Measurements from ENCODE around the gene AP1S1.

Gene AP1S1

GRCh38 chr7:101159696-101160674 lies 5.7 kb downstream of the AP1S1 start:
- no peak for DNase-seq (ENCODE audit: low read depth in 2 of 2)

GRCh38 chr7:101160910-101161309 lies 6.6 kb downstream of the AP1S1 start:
- DNase-seq (ENCODE audit: low read depth in 2 of 2) = no peak

- no peak for DNase-seq (ENCODE audit: low read depth in 2 of 2)
Measured at GRCh38 chr7:101161692-101162471, 7.6 kb downstream of the AP1S1 start.

- DNase-seq (ENCODE audit: low read depth in 2 of 2) = no peak
Measured at GRCh38 chr7:101162551-101163278, 8.4 kb downstream of the AP1S1 start.

GRCh38 chr7:101163279-101164070 lies 9.2 kb downstream of the AP1S1 start:
- DNase-seq (ENCODE audit: low read depth in 2 of 2) = no peak

GRCh38 chr7:101164071-101164840 lies 10.0 kb downstream of the AP1S1 start:
- DNase-seq (ENCODE audit: low read depth in 2 of 2) = no peak

- DNase-seq (ENCODE audit: low read depth in 2 of 2) = peak; percentile 84 to 90
Measured at GRCh38 chr7:101165075-101165957, 11.0 kb downstream of the AP1S1 start, which contains the start of gene VGF. VGF (minus strand) TSS chr7:101165569; CDS start chr7:101164843, 726 bp downstream.

GRCh38 chr7:101165958-101166647 lies 11.8 kb downstream of the AP1S1 start:
- DNase-seq (ENCODE audit: low read depth in 2 of 2) = no peak

GRCh38 chr7:101166648-101166908 lies 12.3 kb downstream of the AP1S1 start:
- DNase-seq (ENCODE audit: low read depth in 2 of 2) = no peak

- DNase-seq (ENCODE audit: low read depth in 2 of 2) = no peak
Measured at GRCh38 chr7:101166909-101167644, 12.8 kb downstream of the AP1S1 start.

GRCh38 chr7:101167645-101168411 lies 13.6 kb downstream of the AP1S1 start:
- no peak for DNase-seq (ENCODE audit: low read depth in 2 of 2)

GRCh38 chr7:101168412-101169049 lies 14.3 kb downstream of the AP1S1 start:
- DNase-seq (ENCODE audit: low read depth in 2 of 2) = no peak

- DNase-seq (ENCODE audit: low read depth in 2 of 2) = no peak
Measured at GRCh38 chr7:101169110-101169837, 15.0 kb downstream of the AP1S1 start.

GRCh38 chr7:101169838-101170551 lies 15.7 kb downstream of the AP1S1 start:
- DNase-seq (ENCODE audit: low read depth in 2 of 2) = peak; percentile 79

GRCh38 chr7:101170617-101171441 lies 16.6 kb downstream of the AP1S1 start:
- DNase-seq (ENCODE audit: low read depth in 2 of 2) = no peak

Measured in stimulated activated CD4-positive, alpha-beta T cell treated with anti-CD3 and anti-CD28 coated beads, Interleukin-1b, Interleukin-23, amount 100 ng/mL, for 4 hours (primary cell).